GM12878 (cell line): ENCODE measurements around the gene ADRA2C. TPM values are rescaled to one million over a fixed set of nuclear protein-coding genes. Genes with fewer than 3 reads are reported as not detected.

Source experiments
- ATAC-seq: fragments of 200-7000 bp; cut with Tn5 transposase; 3 replicates; pipeline ENCODE4 v1.9.1; 2020; ENCODE audit warnings: mild to moderate bottlenecking, moderate library complexity
- BruUV-seq: library from RNA; stranded (reverse); fragments of 400-500 nt; replicated peaks from 2 replicates; lab custom pipeline; 2021; lab: Mats Ljungman, UMichigan
- CTCF ChIA-PET: fragments of 300-600 bp; sonication (Branson Sonifier 250); formaldehyde crosslinking; extraction: SDS; loops from one replicate; lab custom pipeline; 2021; ENCODE audit warnings: inconsistent platforms; lab: Yijun Ruan, JAX
- POLR2A ChIA-PET: fragments of 350-600 bp; formaldehyde crosslinking; extraction: SDS; loops from one replicate; lab custom pipeline; 2021; ENCODE audit warnings: inconsistent platforms; lab: Charles Lee
- RAD21 ChIA-PET: fragments of 300-600 bp; sonication (Branson Sonifier 250); formaldehyde crosslinking; loops from one replicate; lab custom pipeline; 2023; ENCODE audit warnings: antibody characterized with exemption; ENCODE audit not compliant: unreplicated experiment; lab: Charles Lee
- SMC1A ChIA-PET: fragments of 300-600 bp; sonication (Branson Sonifier 250); formaldehyde crosslinking; loops from one replicate; lab custom pipeline; 2023; ENCODE audit not compliant: unreplicated experiment, uncharacterized antibody; lab: Charles Lee
- DNase-seq: peaks from one replicate; pipeline ENCODE4 v3.0.0-alpha.2; 2011; ENCODE audit warnings: low read depth, low spot score
- FAIRE-seq: peaks from 3 replicates; lab custom pipeline; 2011; peaks lifted over from hg19 to GRCh38; lab: Jason Lieb, UNC
- H2AFZ ChIP-seq: 2 replicates; pipeline ENCODE4 v1.6.0; 2011; ENCODE audit warnings: low read depth, low read length, control low read depth; ENCODE audit not compliant: control insufficient read depth
- H3K27ac ChIP-seq: 2 replicates; pipeline ENCODE4 v1.5.1; 2011; ENCODE audit warnings: control low read depth; ENCODE audit not compliant: control insufficient read depth, insufficient read depth
- H3K27me3 ChIP-seq, 2 experiments: replicated peaks in 1 of 2; 2 replicates each; pipeline versions ENCODE4 v1.6.0 to v1.6.1; 2011; ENCODE audit warnings: low read length in 1 of 2; ENCODE audit not compliant: control insufficient read depth in 2 of 2, insufficient read depth in 2 of 2
- H3K36me3 ChIP-seq, 2 experiments: 2 replicates each; pipeline ENCODE4 v1.5.1; 2011; ENCODE audit warnings: low read length in 1 of 2; ENCODE audit not compliant: control insufficient read depth in 2 of 2, insufficient read depth in 2 of 2
- H3K4me1 ChIP-seq: 2 replicates; pipeline ENCODE4 v1.6.1; 2011; ENCODE audit warnings: mild to moderate bottlenecking, low read length, moderate library complexity, mixed read lengths; ENCODE audit not compliant: control insufficient read depth, insufficient read depth
- H3K4me2 ChIP-seq: 2 replicates; pipeline ENCODE4 v1.6.0; 2011; ENCODE audit warnings: control low read depth; ENCODE audit not compliant: control insufficient read depth, insufficient read depth
- H3K4me3 ChIP-seq: fragments of 200-600 bp; sonication (generic); 2 replicates; pipeline ENCODE4 v1.5.1; 2016
- H3K79me2 ChIP-seq: 2 replicates; pipeline ENCODE4 v1.6.0; 2011; ENCODE audit warnings: low read length; ENCODE audit not compliant: control insufficient read depth, insufficient read depth
- H3K9ac ChIP-seq: 2 replicates; pipeline ENCODE4 v1.8.0; 2011; ENCODE audit warnings: low read length, control low read depth, mixed read lengths; ENCODE audit not compliant: control insufficient read depth, insufficient read depth
- H3K9me3 ChIP-seq: replicated peaks from 3 replicates; pipeline ENCODE4 v1.5.1; 2011; ENCODE audit warnings: mild to moderate bottlenecking, low read length; ENCODE audit not compliant: control insufficient read depth, insufficient read depth
- H4K20me1 ChIP-seq: 2 replicates; pipeline ENCODE4 v1.6.0; 2011; ENCODE audit not compliant: control insufficient read depth, insufficient read depth
- BHLHE40 ChIP-seq, 2 experiments: fragments of 450-650 bp in 1 of 2; IDR thresholded peaks; 2 replicates each; pipeline ENCODE4 v1.6.1; 2011 to 2017; ENCODE audit warnings: low read depth in 2 of 2, borderline replicate concordance in 1 of 2, improper control_type of control experiment in 1 of 2, low read length in 1 of 2, mild to moderate bottlenecking in 1 of 2
- ESRRA ChIP-seq: IDR thresholded peaks from 2 replicates; pipeline ENCODE4 v1.6.1; 2012; ENCODE audit warnings: mild to moderate bottlenecking, low read length, improper control_type of control experiment
- EZH2 ChIP-seq: IDR thresholded peaks from 2 replicates; pipeline ENCODE4 v1.6.1; 2012; ENCODE audit warnings: low read depth, mild to moderate bottlenecking, control low read depth, inconsistent platforms, low read length, borderline replicate concordance; ENCODE audit not compliant: control insufficient read depth
- HDGF ChIP-seq: fragments of 450-650 bp; IDR thresholded peaks from 2 replicates; pipeline ENCODE4 v1.6.1; 2016; ENCODE audit warnings: antibody characterized with exemption
- IKZF2 ChIP-seq, 2 experiments: fragments of 450-650 bp; IDR thresholded peaks; 2 replicates each; pipeline ENCODE4 v1.6.1; 2017; ENCODE audit warnings: mild to moderate bottlenecking in 2 of 2, moderate library complexity in 2 of 2
- KDM1A ChIP-seq: fragments of 200-600 bp; sonication (generic); IDR thresholded peaks from 2 replicates; pipeline ENCODE4 v1.6.1; 2016; ENCODE audit warnings: borderline replicate concordance
- MEF2A ChIP-seq: IDR thresholded peaks from 2 replicates; pipeline ENCODE4 v1.6.1; 2011; ENCODE audit warnings: low read depth, mild to moderate bottlenecking, low read length, moderate library complexity; ENCODE audit not compliant: insufficient read depth
- RAD51 ChIP-seq: fragments of 450-650 bp; IDR thresholded peaks from 2 replicates; pipeline ENCODE4 v1.6.1; 2016; ENCODE audit warnings: moderate library complexity, mild to moderate bottlenecking, inconsistent platforms
- RBBP5 ChIP-seq: fragments of 200-600 bp; sonication (generic); conservative IDR thresholded peaks from 2 replicates; pipeline ENCODE4 v1.6.1; 2016
- SMARCA5 ChIP-seq: fragments of 450-650 bp; IDR thresholded peaks from 2 replicates; pipeline ENCODE4 v1.6.1; 2017; ENCODE audit warnings: mild to moderate bottlenecking
- SP1 ChIP-seq: IDR thresholded peaks from one replicate; pipeline ENCODE4 v1.6.1; 2011; ENCODE audit warnings: low read depth, low read length
- SREBF1 ChIP-seq: IDR thresholded peaks from 2 replicates; pipeline ENCODE4 v1.6.1; 2012; ENCODE audit warnings: mild to moderate bottlenecking, low read length
- SUPT20H ChIP-seq: IDR thresholded peaks from 2 replicates; pipeline ENCODE4 v1.6.1; 2011; ENCODE audit warnings: low read depth, mild to moderate bottlenecking, low read length, moderate library complexity, borderline replicate concordance; ENCODE audit not compliant: control insufficient read depth
- SUZ12 ChIP-seq: fragments of 200-600 bp; sonication (generic); IDR thresholded peaks from one replicate; pipeline ENCODE4 v1.6.1; 2018; ENCODE audit warnings: antibody characterized with exemption, mild to moderate bottlenecking; ENCODE audit not compliant: unreplicated experiment
- YBX1 ChIP-seq: fragments of 450-650 bp; IDR thresholded peaks from 2 replicates; pipeline ENCODE4 v1.6.1; 2016; ENCODE audit warnings: antibody characterized with exemption
- WGBS: methylation state at CpG from one replicate; pipeline ENCODE4 v1.1.6; 2016; ENCODE audit warnings: low lambda C conversion rate; ENCODE audit not compliant: insufficient replicate concordance, insufficient coverage; ENCODE audit errors: missing lambda C conversion rate; 5-methylcytosine and 5-hydroxymethylcytosine counted together
- in situ Hi-C: fragments of 300-500 bp; cut with MboI; formaldehyde crosslinking; loops from 9 replicates; pipeline ENCODE4 v1.14.3; 2018; ENCODE audit warnings: mixed read lengths
- intact Hi-C: fragments of 100-400 bp; cut with micrococcal nuclease; formaldehyde crosslinking; loops from one replicate; pipeline ENCODE4 v1.14.2; 2022; ENCODE audit not compliant: unreplicated experiment
- polyA plus RNA-seq, 11 experiments: library from polyadenylated mRNA; depleted of rRNA in 4 of 11; unstranded in 6 of 11; stranded (reverse) in 5 of 11; fragments of >200 nt; fragmentation: Nextera tagmentation in 4 of 11; fragmentation: Illumina TruSeq in 1 of 11; extraction: Ambion mirVana in 4 of 11; extraction: Trizol in 1 of 11; gene quantifications; 1 replicate in 1 of 11; 2 replicates in 10 of 11; pipeline versions ENCODE4 v1.2.1 to v1.2.3, GENCODE V29; 2011 to 2016; ENCODE audit warnings: inconsistent platforms in 2 of 11, missing spikeins in 2 of 11, low read depth in 1 of 11
- total RNA-seq, 4 experiments: library from RNA; depleted of rRNA in 3 of 4; stranded (reverse); fragments of >200 nt in 3 of 4; fragmentation: Illumina TruSeq in 1 of 4; extraction: Trizol in 1 of 4; gene quantifications; 2 replicates each; pipeline versions ENCODE4 v1.2.1 to v1.2.3, GENCODE V29; 2013 to 2021
- TF ChIP-seq, protein P1 (sequence below): fragments of 450-650 bp; IDR thresholded peaks from 2 replicates; pipeline ENCODE4 v1.6.1; 2018; ENCODE audit warnings: borderline replicate concordance, mild to moderate bottlenecking; ENCODE audit not compliant: partially characterized antibody

The ADRA2C gene
- total and polyA plus RNA-seq, 10 of the 15 experiments (the other 5 are each of a cell fraction or from before 2014, with no cell fraction given): 0.15 TPM; not detected in 9

DNA sequence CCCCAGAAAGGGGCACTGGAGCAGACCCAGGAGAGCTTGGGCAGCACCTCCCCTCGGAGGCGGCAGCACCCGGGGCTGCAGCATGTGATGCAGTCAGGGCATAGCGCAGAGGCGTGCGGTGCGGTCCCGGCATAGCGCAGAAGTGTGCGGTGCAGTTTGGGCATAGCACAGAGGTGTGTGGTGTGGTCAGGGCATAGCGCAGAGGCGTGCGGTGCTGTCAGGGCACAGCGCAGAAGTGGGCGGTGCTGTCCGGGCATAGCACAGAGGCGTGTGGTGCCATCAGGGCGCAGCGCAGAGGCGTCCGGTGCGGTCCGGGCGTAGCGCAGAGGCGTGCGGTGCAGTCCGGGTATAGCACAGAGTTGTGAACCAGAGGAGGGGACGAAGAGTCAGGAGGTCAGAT lies 42.8 kb downstream of the ADRA2C start:
- no peak for DNase-seq
- H3K4me1 ChIP-seq: no peaks in the 10 kb centered on the region
- H4K20me1 ChIP-seq: no peaks in the 10 kb centered on the region
- no peaks in the 10 kb centered on the region for H3K9me3 ChIP-seq
- no peak overlapping the region for H2AFZ ChIP-seq
- ChIA-PET CTCF (no interaction called here), SMC1A (no interaction called here), POLR2A (no interaction called here), RAD21 (no interaction called here)
- H3K9ac ChIP-seq: no peak overlapping the region
- ATAC-seq: no peak
- no peaks in the 10 kb centered on the region for H3K36me3 ChIP-seq
- in situ Hi-C loops (no loop called here), intact Hi-C loops (no loop called here)
- no peak overlapping the region for H3K27ac ChIP-seq
- 71% methylated on average over 28 of the region's 29 CpGs for WGBS
- BruUV-seq: no TSS peak
- H3K27me3 ChIP-seq: no peaks in the 10 kb centered on the region; a peak in 1 of 4 replicates
- no peak for TF ChIP-seq HDGF
- no peak for TF ChIP-seq SP1
- TF ChIP-seq BHLHE40 (IDR thresholded peaks at IDR 0.05; ENCODE audit: borderline replicate concordance in 1 of 2, low read depth in 2 of 2, low read length in 1 of 2): no peak
- no peak for TF ChIP-seq SUZ12
- no peak overlapping the region for H3K4me2 ChIP-seq
- no peaks in the 10 kb centered on the region for H3K79me2 ChIP-seq
- no peak for FAIRE-seq
- no peak overlapping the region for H3K4me3 ChIP-seq

DNA sequence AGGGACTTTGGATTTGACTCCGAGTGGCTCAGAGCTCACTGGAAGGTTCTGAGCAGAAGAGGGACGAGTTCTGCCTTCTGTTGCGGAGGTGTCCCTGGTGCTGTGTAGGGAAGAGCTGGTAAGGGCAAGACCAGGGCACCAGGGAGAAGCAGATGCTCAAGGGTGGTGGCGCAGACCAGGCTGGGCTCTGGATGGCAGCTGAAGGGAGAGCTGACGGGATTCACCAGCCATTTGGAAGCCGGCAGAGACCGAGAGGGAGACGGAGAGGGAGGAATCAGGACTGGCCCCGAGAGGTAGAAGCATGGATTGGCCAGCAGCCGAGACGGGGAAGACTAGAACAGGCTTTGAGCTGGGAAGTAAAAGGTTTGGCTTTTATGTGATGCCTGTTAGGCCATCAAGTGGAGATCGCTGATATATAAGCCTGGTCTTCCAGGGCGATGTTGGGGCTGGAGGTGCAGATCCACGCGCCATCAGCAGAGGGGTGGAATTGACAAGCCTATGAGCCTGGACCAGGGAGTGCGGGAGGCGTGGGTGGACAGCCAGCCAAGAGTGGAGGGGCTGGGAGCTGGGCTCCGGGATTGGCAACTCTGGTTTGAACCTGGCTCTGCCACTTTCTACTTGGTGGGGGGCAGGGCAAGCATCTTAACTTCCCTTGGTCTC lies 43.4 kb downstream of the ADRA2C start:
- no peaks in the 10 kb centered on the region for H3K9me3 ChIP-seq
- H2AFZ ChIP-seq: no peak overlapping the region
- no TSS peak for BruUV-seq
- DNase-seq (no peak), ATAC-seq (no peak), FAIRE-seq (no peak)
- no peaks in the 10 kb centered on the region for H3K79me2 ChIP-seq
- H3K4me1 ChIP-seq: no peaks in the 10 kb centered on the region
- no peak overlapping the region for H3K9ac ChIP-seq
- 49% methylated on average over 16 of the region's 18 CpGs for WGBS
- intact Hi-C loops (no loop called here), in situ Hi-C loops (no loop called here)
- ChIA-PET CTCF (no interaction called here), SMC1A (no interaction called here), RAD21 (no interaction called here), POLR2A (no interaction called here)
- H4K20me1 ChIP-seq: no peaks in the 10 kb centered on the region
- no peak overlapping the region for H3K27ac ChIP-seq
- H3K4me3 ChIP-seq: no peak overlapping the region
- H3K27me3 ChIP-seq: no peaks in the 10 kb centered on the region; a peak in 1 of 4 replicates
- no peaks in the 10 kb centered on the region for H3K36me3 ChIP-seq
- no peak overlapping the region for H3K4me2 ChIP-seq
- TF ChIP-seq IKZF2 (IDR thresholded peaks at IDR 0.05) (no peak), SMARCA5 (no peak), RAD51 (no peak), ESRRA (no peak), SUPT20H (no peak), MEF2A (no peak), YBX1 (no peak), SREBF1 (no peak), KDM1A (no peak), RBBP5 (no peak), EZH2 (no peak)
- TF ChIP-seq, protein P1, sequence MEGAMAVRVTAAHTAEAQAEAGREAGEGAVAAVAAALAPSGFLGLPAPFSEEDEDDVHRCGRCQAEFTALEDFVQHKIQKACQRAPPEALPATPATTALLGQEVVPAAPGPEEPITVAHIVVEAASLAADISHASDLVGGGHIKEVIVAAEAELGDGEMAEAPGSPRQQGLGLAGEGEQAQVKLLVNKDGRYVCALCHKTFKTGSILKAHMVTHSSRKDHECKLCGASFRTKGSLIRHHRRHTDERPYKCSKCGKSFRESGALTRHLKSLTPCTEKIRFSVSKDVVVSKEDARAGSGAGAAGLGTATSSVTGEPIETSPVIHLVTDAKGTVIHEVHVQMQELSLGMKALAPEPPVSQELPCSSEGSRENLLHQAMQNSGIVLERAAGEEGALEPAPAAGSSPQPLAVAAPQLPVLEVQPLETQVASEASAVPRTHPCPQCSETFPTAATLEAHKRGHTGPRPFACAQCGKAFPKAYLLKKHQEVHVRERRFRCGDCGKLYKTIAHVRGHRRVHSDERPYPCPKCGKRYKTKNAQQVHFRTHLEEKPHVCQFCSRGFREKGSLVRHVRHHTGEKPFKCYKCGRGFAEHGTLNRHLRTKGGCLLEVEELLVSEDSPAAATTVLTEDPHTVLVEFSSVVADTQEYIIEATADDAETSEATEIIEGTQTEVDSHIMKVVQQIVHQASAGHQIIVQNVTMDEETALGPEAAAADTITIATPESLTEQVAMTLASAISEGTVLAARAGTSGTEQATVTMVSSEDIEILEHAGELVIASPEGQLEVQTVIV: no peak
